ENCODE data around the gene TTC12. TPM values are rescaled to one million over a fixed set of nuclear protein-coding genes. Genes with fewer than 3 reads are reported as not detected.
A peak's percentile ranks its signal among the peaks of the same experiment; 100 is the strongest.

TTC12 gene
- total and polyA plus RNA-seq, 2 of the 8 experiments (the other 6 are each of a cell fraction or from before 2014, with no cell fraction given), result 4.7 to 9.0 TPM

DNA sequence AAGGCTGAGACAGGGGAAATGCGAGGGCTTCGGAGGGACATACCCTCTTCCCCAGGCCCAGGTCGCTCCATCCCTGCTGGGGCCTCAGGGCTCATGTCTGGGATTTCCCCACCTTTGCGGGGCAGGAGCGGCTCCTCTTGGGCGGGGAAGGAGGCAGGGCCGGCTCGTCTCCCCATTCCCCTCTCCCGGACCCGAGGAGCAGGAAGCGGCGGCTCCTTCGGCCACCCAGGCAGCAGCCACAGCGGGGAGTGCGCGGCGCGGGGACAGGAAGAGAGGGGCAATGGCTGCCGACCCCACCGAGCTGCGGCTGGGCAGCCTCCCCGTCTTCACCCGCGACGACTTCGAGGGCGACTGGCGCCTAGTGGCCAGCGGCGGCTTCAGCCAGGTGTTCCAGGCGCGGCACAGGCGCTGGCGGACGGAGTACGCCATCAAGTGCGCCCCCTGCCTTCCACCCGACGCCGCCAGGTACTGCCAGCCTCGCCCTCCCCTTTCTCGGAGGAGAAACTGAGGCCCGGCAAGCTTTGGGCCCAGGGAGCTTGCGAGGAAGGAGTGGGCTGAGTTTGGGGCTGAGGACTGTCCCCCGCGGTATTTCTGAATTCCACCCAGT is 73.3 kb downstream of the TTC12 start, which contains the start of gene ANKK1 (continued):
- TF ChIP-seq GABPA (IDR thresholded peaks at IDR 0.05; ENCODE audit: borderline replicate concordance, insufficient read depth, low read length) (0 out of 2 replicates have a peak, but pooled peaks have one; percentile 14), POLR2AphosphoS5 (IDR thresholded peaks at IDR 0.05; ENCODE audit: low read depth, low read length) (peak; percentile 82; the same call in 1 of the 2 replicates), TCF12 (IDR thresholded peaks at IDR 0.05; ENCODE audit: low read depth, low read length) (peak; percentile 62; the same call in 1 of the 2 replicates), FOSL1 (IDR thresholded peaks at IDR 0.05; ENCODE audit: insufficient read depth, low read depth, low read length) (0 out of 2 replicates have a peak, but pooled peaks have one; percentile 27), CHD1 (IDR thresholded peaks at IDR 0.05; ENCODE audit: low read depth, low read length) (no peak), RXRA (IDR thresholded peaks at IDR 0.05; ENCODE audit: insufficient read depth, low read depth, low read length) (no peak), HDAC6 (IDR thresholded peaks at IDR 0.05; ENCODE audit: low read depth, low read length) (no peak), JUN (IDR thresholded peaks at IDR 0.05; ENCODE audit: low read depth, low read length) (no peak), TEAD4 (IDR thresholded peaks at IDR 0.05; ENCODE audit: low read depth, low read length) (no peak), CBX5 (IDR thresholded peaks at IDR 0.05; ENCODE audit: low read depth, low read length) (no peak), CREB1 (IDR thresholded peaks at IDR 0.05) (peak; percentile 81), SUZ12 (IDR thresholded peaks at IDR 0.05; ENCODE audit: low read length) (no peak), SAP30 (IDR thresholded peaks at IDR 0.05; ENCODE audit: insufficient read depth, insufficient replicate concordance, low read length) (no peak), GTF2F1 (IDR thresholded peaks at IDR 0.05; ENCODE audit: borderline replicate concordance, low read depth, low read length) (no peak), SIRT6 (IDR thresholded peaks at IDR 0.05; ENCODE audit: low read length) (no peak), ASH2L (IDR thresholded peaks at IDR 0.05; ENCODE audit: low read length) (peak; percentile 56), SIN3A (conservative IDR thresholded peaks at IDR 0.05 in 1 of 2, IDR thresholded peaks at IDR 0.05 in 1 of 2; ENCODE audit: low read depth in 1 of 2, low read length in 2 of 2) (no peak), BCL11A (IDR thresholded peaks at IDR 0.05; ENCODE audit: low read depth in 2 of 2, low read length in 2 of 2) (no peak), POU5F1 (IDR thresholded peaks at IDR 0.05; ENCODE audit: low read depth, low read length) (no peak), ZNF274 (IDR thresholded peaks at IDR 0.05; ENCODE audit: borderline replicate concordance, extremely low read depth, low read length) (no peak), EGR1 (IDR thresholded peaks at IDR 0.05; ENCODE audit: borderline replicate concordance, low read depth, low read length) (no peak), CEBPB (IDR thresholded peaks at IDR 0.05; ENCODE audit: low read depth, low read length) (no peak), RNF2 (IDR thresholded peaks at IDR 0.05; ENCODE audit: borderline replicate concordance, low read depth, low read length, missing control alignments, poor library complexity, severe bottlenecking) (no peak), KDM5A (IDR thresholded peaks at IDR 0.05; ENCODE audit: low read length) (no peak), RBBP5 (IDR thresholded peaks at IDR 0.05; ENCODE audit: borderline replicate concordance, low read depth, low read length) (0 out of 2 replicates have a peak, but pooled peaks have one; percentile 43)
- TF ChIP-seq, protein P1, sequence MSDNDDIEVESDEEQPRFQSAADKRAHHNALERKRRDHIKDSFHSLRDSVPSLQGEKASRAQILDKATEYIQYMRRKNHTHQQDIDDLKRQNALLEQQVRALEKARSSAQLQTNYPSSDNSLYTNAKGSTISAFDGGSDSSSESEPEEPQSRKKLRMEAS (IDR thresholded peaks at IDR 0.05), result peak; percentile 95
